ENCODE results near the gene ZNF263. TPM values are rescaled to one million over a fixed set of nuclear protein-coding genes. Genes with fewer than 3 reads are reported as not detected.
"Not testable (repeated sequence)": the region's sequence is repeated elsewhere in the genome, so short reads cannot be mapped to it uniquely, and the experiment has no call there.

ZNF263 gene
- total and polyA plus RNA-seq, 2 experiments from 2014 or later: 9.2 to 66.9 TPM

DNA sequence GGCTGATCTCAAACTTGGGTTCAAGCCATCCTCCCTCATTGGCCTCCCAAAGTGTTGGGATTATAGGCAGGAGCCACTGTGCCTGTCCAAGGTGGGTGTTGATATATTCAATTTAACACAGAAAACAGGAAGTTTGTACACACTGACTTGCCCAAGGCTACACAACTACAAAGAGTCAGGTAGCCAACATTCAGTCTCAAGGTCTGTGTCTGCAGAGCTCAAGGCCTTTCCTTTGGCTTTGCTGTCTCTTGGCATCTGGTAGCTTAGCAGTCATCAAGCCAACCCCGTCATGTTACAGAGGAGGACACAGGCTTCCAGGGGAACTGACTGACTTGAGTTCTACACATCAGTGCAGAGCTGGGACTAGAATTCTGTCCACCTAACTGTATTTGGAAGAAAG, 15.0 kb upstream of the ZNF263 start:
- Mint-ChIP-seq H3K27ac (no peak overlapping the region), H3K36me3 (ENCODE audit: low read depth) (peaks cover 7% of the 10 kb centered on the region; the same call in 2 of the 3 replicates)
- no peak for TF ChIP-seq ZNF114 (CRISPR knock-in tag; IDR thresholded peaks at IDR 0.05)
- TF ChIP-seq, protein P1, sequence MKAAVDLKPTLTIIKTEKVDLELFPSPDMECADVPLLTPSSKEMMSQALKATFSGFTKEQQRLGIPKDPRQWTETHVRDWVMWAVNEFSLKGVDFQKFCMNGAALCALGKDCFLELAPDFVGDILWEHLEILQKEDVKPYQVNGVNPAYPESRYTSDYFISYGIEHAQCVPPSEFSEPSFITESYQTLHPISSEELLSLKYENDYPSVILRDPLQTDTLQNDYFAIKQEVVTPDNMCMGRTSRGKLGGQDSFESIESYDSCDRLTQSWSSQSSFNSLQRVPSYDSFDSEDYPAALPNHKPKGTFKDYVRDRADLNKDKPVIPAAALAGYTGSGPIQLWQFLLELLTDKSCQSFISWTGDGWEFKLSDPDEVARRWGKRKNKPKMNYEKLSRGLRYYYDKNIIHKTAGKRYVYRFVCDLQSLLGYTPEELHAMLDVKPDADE (IDR thresholded peaks at IDR 0.05): no peak
- TF ChIP-seq, protein P2, sequence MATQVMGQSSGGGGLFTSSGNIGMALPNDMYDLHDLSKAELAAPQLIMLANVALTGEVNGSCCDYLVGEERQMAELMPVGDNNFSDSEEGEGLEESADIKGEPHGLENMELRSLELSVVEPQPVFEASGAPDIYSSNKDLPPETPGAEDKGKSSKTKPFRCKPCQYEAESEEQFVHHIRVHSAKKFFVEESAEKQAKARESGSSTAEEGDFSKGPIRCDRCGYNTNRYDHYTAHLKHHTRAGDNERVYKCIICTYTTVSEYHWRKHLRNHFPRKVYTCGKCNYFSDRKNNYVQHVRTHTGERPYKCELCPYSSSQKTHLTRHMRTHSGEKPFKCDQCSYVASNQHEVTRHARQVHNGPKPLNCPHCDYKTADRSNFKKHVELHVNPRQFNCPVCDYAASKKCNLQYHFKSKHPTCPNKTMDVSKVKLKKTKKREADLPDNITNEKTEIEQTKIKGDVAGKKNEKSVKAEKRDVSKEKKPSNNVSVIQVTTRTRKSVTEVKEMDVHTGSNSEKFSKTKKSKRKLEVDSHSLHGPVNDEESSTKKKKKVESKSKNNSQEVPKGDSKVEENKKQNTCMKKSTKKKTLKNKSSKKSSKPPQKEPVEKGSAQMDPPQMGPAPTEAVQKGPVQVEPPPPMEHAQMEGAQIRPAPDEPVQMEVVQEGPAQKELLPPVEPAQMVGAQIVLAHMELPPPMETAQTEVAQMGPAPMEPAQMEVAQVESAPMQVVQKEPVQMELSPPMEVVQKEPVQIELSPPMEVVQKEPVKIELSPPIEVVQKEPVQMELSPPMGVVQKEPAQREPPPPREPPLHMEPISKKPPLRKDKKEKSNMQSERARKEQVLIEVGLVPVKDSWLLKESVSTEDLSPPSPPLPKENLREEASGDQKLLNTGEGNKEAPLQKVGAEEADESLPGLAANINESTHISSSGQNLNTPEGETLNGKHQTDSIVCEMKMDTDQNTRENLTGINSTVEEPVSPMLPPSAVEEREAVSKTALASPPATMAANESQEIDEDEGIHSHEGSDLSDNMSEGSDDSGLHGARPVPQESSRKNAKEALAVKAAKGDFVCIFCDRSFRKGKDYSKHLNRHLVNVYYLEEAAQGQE (IDR thresholded peaks at IDR 0.05; ENCODE audit: unreplicated experiment): no peak
- TF ChIP-seq STAT1 (IDR thresholded peaks at IDR 0.05; ENCODE audit: unreplicated experiment): no peak
- TF ChIP-seq ZNF331 (CRISPR knock-in tag; IDR thresholded peaks at IDR 0.05; ENCODE audit: low read depth): no peak
- no peak for TF ChIP-seq JUNB (IDR thresholded peaks at IDR 0.05; ENCODE audit: unreplicated experiment)
- TF ChIP-seq CREB1 (CRISPR knock-in tag; IDR thresholded peaks at IDR 0.05; ENCODE audit: low read depth): no peak
- no peak for TF ChIP-seq NANOG (IDR thresholded peaks at IDR 0.05; ENCODE audit: borderline replicate concordance)
- TF ChIP-seq, protein P3, sequence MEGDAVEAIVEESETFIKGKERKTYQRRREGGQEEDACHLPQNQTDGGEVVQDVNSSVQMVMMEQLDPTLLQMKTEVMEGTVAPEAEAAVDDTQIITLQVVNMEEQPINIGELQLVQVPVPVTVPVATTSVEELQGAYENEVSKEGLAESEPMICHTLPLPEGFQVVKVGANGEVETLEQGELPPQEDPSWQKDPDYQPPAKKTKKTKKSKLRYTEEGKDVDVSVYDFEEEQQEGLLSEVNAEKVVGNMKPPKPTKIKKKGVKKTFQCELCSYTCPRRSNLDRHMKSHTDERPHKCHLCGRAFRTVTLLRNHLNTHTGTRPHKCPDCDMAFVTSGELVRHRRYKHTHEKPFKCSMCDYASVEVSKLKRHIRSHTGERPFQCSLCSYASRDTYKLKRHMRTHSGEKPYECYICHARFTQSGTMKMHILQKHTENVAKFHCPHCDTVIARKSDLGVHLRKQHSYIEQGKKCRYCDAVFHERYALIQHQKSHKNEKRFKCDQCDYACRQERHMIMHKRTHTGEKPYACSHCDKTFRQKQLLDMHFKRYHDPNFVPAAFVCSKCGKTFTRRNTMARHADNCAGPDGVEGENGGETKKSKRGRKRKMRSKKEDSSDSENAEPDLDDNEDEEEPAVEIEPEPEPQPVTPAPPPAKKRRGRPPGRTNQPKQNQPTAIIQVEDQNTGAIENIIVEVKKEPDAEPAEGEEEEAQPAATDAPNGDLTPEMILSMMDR (conservative IDR thresholded peaks at IDR 0.05; ENCODE audit: low read depth in 2 of 2): no peak
- TF ChIP-seq, protein P4, sequence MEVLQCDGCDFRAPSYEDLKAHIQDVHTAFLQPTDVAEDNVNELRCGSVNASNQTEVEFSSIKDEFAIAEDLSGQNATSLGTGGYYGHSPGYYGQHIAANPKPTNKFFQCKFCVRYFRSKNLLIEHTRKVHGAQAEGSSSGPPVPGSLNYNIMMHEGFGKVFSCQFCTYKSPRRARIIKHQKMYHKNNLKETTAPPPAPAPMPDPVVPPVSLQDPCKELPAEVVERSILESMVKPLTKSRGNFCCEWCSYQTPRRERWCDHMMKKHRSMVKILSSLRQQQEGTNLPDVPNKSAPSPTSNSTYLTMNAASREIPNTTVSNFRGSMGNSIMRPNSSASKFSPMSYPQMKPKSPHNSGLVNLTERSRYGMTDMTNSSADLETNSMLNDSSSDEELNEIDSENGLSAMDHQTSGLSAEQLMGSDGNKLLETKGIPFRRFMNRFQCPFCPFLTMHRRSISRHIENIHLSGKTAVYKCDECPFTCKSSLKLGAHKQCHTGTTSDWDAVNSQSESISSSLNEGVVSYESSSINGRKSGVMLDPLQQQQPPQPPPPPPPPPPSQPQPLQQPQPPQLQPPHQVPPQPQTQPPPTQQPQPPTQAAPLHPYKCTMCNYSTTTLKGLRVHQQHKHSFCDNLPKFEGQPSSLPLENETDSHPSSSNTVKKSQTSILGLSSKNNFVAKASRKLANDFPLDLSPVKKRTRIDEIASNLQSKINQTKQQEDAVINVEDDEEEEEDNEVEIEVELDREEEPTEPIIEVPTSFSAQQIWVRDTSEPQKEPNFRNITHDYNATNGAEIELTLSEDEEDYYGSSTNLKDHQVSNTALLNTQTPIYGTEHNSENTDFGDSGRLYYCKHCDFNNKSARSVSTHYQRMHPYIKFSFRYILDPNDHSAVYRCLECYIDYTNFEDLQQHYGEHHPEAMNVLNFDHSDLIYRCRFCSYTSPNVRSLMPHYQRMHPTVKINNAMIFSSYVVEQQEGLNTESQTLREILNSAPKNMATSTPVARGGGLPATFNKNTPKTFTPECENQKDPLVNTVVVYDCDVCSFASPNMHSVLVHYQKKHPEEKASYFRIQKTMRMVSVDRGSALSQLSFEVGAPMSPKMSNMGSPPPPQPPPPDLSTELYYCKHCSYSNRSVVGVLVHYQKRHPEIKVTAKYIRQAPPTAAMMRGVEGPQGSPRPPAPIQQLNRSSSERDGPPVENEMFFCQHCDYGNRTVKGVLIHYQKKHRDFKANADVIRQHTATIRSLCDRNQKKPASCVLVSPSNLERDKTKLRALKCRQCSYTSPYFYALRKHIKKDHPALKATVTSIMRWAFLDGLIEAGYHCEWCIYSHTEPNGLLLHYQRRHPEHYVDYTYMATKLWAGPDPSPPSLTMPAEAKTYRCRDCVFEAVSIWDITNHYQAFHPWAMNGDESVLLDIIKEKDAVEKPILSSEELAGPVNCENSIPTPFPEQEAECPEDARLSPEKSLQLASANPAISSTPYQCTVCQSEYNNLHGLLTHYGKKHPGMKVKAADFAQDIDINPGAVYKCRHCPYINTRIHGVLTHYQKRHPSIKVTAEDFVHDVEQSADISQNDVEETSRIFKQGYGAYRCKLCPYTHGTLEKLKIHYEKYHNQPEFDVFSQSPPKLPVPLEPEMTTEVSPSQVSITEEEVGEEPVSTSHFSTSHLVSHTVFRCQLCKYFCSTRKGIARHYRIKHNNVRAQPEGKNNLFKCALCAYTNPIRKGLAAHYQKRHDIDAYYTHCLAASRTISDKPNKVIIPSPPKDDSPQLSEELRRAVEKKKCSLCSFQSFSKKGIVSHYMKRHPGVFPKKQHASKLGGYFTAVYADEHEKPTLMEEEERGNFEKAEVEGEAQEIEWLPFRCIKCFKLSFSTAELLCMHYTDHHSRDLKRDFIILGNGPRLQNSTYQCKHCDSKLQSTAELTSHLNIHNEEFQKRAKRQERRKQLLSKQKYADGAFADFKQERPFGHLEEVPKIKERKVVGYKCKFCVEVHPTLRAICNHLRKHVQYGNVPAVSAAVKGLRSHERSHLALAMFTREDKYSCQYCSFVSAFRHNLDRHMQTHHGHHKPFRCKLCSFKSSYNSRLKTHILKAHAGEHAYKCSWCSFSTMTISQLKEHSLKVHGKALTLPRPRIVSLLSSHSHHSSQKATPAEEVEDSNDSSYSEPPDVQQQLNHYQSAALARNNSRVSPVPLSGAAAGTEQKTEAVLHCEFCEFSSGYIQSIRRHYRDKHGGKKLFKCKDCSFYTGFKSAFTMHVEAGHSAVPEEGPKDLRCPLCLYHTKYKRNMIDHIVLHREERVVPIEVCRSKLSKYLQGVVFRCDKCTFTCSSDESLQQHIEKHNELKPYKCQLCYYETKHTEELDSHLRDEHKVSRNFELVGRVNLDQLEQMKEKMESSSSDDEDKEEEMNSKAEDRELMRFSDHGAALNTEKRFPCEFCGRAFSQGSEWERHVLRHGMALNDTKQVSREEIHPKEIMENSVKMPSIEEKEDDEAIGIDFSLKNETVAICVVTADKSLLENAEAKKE (CRISPR knock-in tag; IDR thresholded peaks at IDR 0.05): no peak

DNA sequence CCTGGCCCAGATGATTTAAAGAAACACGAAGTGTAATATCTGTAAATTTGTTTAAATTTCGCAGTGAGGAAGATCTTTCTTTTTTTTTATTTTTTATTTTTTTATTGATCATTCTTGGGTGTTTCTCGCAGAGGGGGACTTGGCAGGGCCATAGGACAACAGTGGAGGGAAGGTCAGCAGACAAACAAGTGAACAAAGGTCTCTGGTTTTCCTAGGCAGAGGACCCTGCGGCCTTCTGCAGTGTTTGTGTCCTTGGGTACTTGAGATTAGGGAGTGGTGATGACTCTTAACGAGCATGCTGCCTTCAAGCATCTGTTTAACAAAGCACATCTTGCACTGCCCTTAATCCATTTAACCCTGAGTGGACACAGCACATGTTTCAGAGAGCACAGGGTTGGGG, 12.6 kb upstream of the ZNF263 start:
- peaks cover 62% of the 10 kb centered on the region for H3K9me3 Mint-ChIP-seq
- not testable (repeated sequence) for DNase-seq (ENCODE audit: low spot score); H3K27me3 ChIP-seq (ENCODE audit: insufficient read depth); H3F3A ChIP-seq (replicated peaks; ENCODE audit: low read depth); H3K27ac Mint-ChIP-seq; ATAC-seq; H2AFZ ChIP-seq; H3K36me3 Mint-ChIP-seq (ENCODE audit: low read depth); H3K4me3 Mint-ChIP-seq; H3K79me2 ChIP-seq (replicated peaks; ENCODE audit: insufficient read depth); H3K9me2 ChIP-seq (ENCODE audit: insufficient read depth); H3K27me3 Mint-ChIP-seq (ENCODE audit: insufficient read depth, low read depth, poor library complexity); H3K36me3 ChIP-seq (ENCODE audit: insufficient read depth); H4K20me1 ChIP-seq (replicated peaks; ENCODE audit: insufficient read depth); H3K4me2 ChIP-seq; H3K4me3 ChIP-seq; H3K4me1 ChIP-seq (ENCODE audit: insufficient read depth); H3K4me1 Mint-ChIP-seq; H3K27ac ChIP-seq (ENCODE audit: low read depth)

More for the DNA sequence above, 15.0 kb upstream of the ZNF263 start:
- DNase-seq (ENCODE audit: low spot score): no peak
- Mint-ChIP-seq H3K9me3 (peaks cover 68% of the 10 kb centered on the region), H3K4me1 (peaks cover 3% of the 10 kb centered on the region; the same call in 1 of the 3 replicates), H3K4me3 (no peak overlapping the region), H3K27me3 (ENCODE audit: insufficient read depth, low read depth, poor library complexity) (peaks cover 13% of the 10 kb centered on the region)
- H3F3A ChIP-seq (replicated peaks; ENCODE audit: low read depth): peaks cover 11% of the 10 kb centered on the region
- H3K79me2 ChIP-seq (replicated peaks; ENCODE audit: insufficient read depth): no peaks in the 10 kb centered on the region
- no peak for ATAC-seq
- no peak overlapping the region for H3K4me2 ChIP-seq
- H4K20me1 ChIP-seq (replicated peaks; ENCODE audit: insufficient read depth): no peaks in the 10 kb centered on the region
- no peak overlapping the region for H3K4me3 ChIP-seq
- peaks cover 5% of the 10 kb centered on the region; the same call in 1 of the 2 replicates for H3K9me2 ChIP-seq (ENCODE audit: insufficient read depth)
- H2AFZ ChIP-seq: no peak overlapping the region
- no peak overlapping the region for H3K27ac ChIP-seq (ENCODE audit: low read depth)
- peaks cover 6% of the 10 kb centered on the region for H3K27me3 ChIP-seq (ENCODE audit: insufficient read depth)
- H3K4me1 ChIP-seq (ENCODE audit: insufficient read depth): no peaks in the 10 kb centered on the region
- no peaks in the 10 kb centered on the region for H3K36me3 ChIP-seq (ENCODE audit: insufficient read depth)
